CD8-positive, alpha-beta memory T cell (primary cell): ENCODE data around the gene GJB5. TPM values are rescaled to one million over a fixed set of nuclear protein-coding genes. Genes with fewer than 3 reads are reported as not detected.

Experiments used
- CTCF ChIA-PET: fragments of 350-600 bp; sonication (Branson Sonifier 250); formaldehyde crosslinking; loops from one replicate; lab custom pipeline; 2021; ENCODE audit warnings: antibody characterized with exemption; lab: Charles Lee
- POLR2A ChIA-PET: fragments of 350-600 bp; sonication (Branson Sonifier 250); formaldehyde crosslinking; loops from one replicate; lab custom pipeline; 2021; ENCODE audit warnings: antibody characterized with exemption; lab: Charles Lee
- DNase-seq, 5 donors: peaks; one replicate each; pipeline versions ENCODE4 v3.0.0 to v3.0.0-alpha.2; 2020 to 2022; ENCODE audit warnings: mixed read lengths in 1 of 5
- H3K27ac ChIP-seq: one replicate; pipeline ENCODE4 v1.7.0; 2013; ENCODE audit warnings: low read depth, mild to moderate bottlenecking, low read length, moderate library complexity
- H3K27me3 ChIP-seq: 2 replicates; pipeline ENCODE4 v1.7.0; 2013; ENCODE audit warnings: low read length, mild to moderate bottlenecking; ENCODE audit not compliant: insufficient read depth, poor library complexity, severe bottlenecking
- H3K36me3 ChIP-seq: 2 replicates; pipeline ENCODE4 v1.7.0; 2013; ENCODE audit warnings: mild to moderate bottlenecking, low read length, moderate library complexity; ENCODE audit not compliant: insufficient read depth
- H3K4me1 ChIP-seq: 2 replicates; pipeline ENCODE4 v1.7.0; 2013; ENCODE audit warnings: mild to moderate bottlenecking, low read length, moderate library complexity; ENCODE audit not compliant: insufficient read depth
- H3K4me3 ChIP-seq: 2 replicates; pipeline ENCODE4 v1.7.0; 2013; ENCODE audit warnings: mild to moderate bottlenecking, low read length
- H3K9me3 ChIP-seq: 2 replicates; pipeline ENCODE4 v1.7.0; 2013; ENCODE audit warnings: mild to moderate bottlenecking, low read length
- H3K27ac Mint-ChIP-seq, 8 donors: one replicate each; pipeline ENCODE4 v1.8.0; 2020 to 2021; ENCODE audit warnings: mixed read lengths in 8 of 8, mild to moderate bottlenecking in 6 of 8, inconsistent platforms in 3 of 8, moderate library complexity in 3 of 8
- H3K27me3 Mint-ChIP-seq, 2 donors: one replicate each; pipeline ENCODE4 v1.8.0; 2020 to 2021; ENCODE audit warnings: mixed read lengths in 2 of 2, mild to moderate bottlenecking in 1 of 2, moderate library complexity in 1 of 2
- H3K36me3 Mint-ChIP-seq, 3 donors: one replicate each; pipeline ENCODE4 v1.8.0; 2020 to 2021; ENCODE audit warnings: mixed read lengths in 3 of 3, inconsistent platforms in 1 of 3, mild to moderate bottlenecking in 1 of 3
- H3K4me1 Mint-ChIP-seq, 3 donors: one replicate each; pipeline ENCODE4 v1.8.0; 2020 to 2021; ENCODE audit warnings: mixed read lengths in 3 of 3, inconsistent platforms in 1 of 3, mild to moderate bottlenecking in 1 of 3
- H3K4me3 Mint-ChIP-seq, 7 donors: one replicate each; pipeline ENCODE4 v1.8.0; 2020 to 2021; ENCODE audit warnings: mixed read lengths in 7 of 7, mild to moderate bottlenecking in 6 of 7, moderate library complexity in 4 of 7, inconsistent platforms in 2 of 7
- H3K9me3 Mint-ChIP-seq, 5 donors: one replicate each; pipeline ENCODE4 v1.8.0; 2020 to 2022; ENCODE audit warnings: mixed read lengths in 5 of 5, mild to moderate bottlenecking in 3 of 5, moderate library complexity in 2 of 5, inconsistent platforms in 1 of 5
- polyA plus RNA-seq: library from polyadenylated mRNA; unstranded; fragments of 300-500 nt; fragmentation: Illumina TruSeq; gene quantifications from one replicate; pipeline ENCODE4 v1.2.3, GENCODE V29; 2021
- total RNA-seq, 2 experiments: library from RNA; stranded (reverse); gene quantifications; one replicate each; pipeline ENCODE4 v1.2.3, GENCODE V29; 2021

GJB5 gene
- total and polyA plus RNA-seq, 3 experiments from 2014 or later: not detected

- CTCF ChIA-PET: no interaction called here
- Mint-ChIP-seq H3K36me3 (no peaks in the 10 kb centered on the region), H3K4me1 (peaks cover 0 to 6% (median 4%) of the 10 kb centered on the region in 3 donors), H3K27me3 (peaks cover 20 to 60% of the 10 kb centered on the region in 2 donors), H3K4me3 (no peak overlapping the region), H3K9me3 (no peaks in the 10 kb centered on the region), H3K27ac (no peak overlapping the region)
- H3K27me3 ChIP-seq: peaks cover 23% of the 10 kb centered on the region
- no peaks in the 10 kb centered on the region for H3K36me3 ChIP-seq
- POLR2A ChIA-PET: no interaction called here
- no peak overlapping the region for H3K27ac ChIP-seq
- no peak overlapping the region for H3K4me3 ChIP-seq
- DNase-seq: no peak
- no peaks in the 10 kb centered on the region for H3K9me3 ChIP-seq
- H3K4me1 ChIP-seq: no peaks in the 10 kb centered on the region
Observed at GRCh38 chr1:34779962-34780361, 25.1 kb downstream of the GJB5 start.

GRCh38 chr1:34780528-34780927 lies 25.7 kb downstream of the GJB5 start:
- no peak overlapping the region for H3K27ac Mint-ChIP-seq
- H3K4me1 Mint-ChIP-seq: peaks cover 0 to 6% (median 4%) of the 10 kb centered on the region in 3 donors
- Histone ChIP-seq H3K9me3 (no peaks in the 10 kb centered on the region), H3K4me3 (no peak overlapping the region), H3K36me3 (no peaks in the 10 kb centered on the region), H3K27ac (no peak overlapping the region), H3K4me1 (no peaks in the 10 kb centered on the region), H3K27me3 (peaks cover 23% of the 10 kb centered on the region)
- H3K9me3 Mint-ChIP-seq: no peaks in the 10 kb centered on the region
- ChIA-PET CTCF (no interaction called here), POLR2A (no interaction called here)
- DNase-seq: no peak
- H3K27me3 Mint-ChIP-seq: peaks cover 20 to 63% of the 10 kb centered on the region in 2 donors
- no peaks in the 10 kb centered on the region for H3K36me3 Mint-ChIP-seq
- H3K4me3 Mint-ChIP-seq: no peak overlapping the region

GRCh38 chr1:34781071-34781843 lies 26.4 kb downstream of the GJB5 start, which contains the start of gene GJB3:
GJB3 (plus strand) TSS chr1:34781214; CDS start chr1:34784763, 3,549 bp downstream.
- ChIA-PET CTCF (no interaction called here), POLR2A (no interaction called here)
- H3K4me1 ChIP-seq: no peaks in the 10 kb centered on the region
- Mint-ChIP-seq H3K27ac (no peak within 1 kb of the TSS), H3K27me3 (peaks cover 22 to 63% of the 10 kb centered on the region in 2 donors), H3K4me3 (peak within 1 kb of the TSS in 4 of 7 donors; percentile 11 to 35 (median 24)), H3K4me1 (peaks cover 0 to 6% (median 4%) of the 10 kb centered on the region in 3 donors), H3K36me3 (no peaks in the 10 kb centered on the region), H3K9me3 (no peaks in the 10 kb centered on the region)
- no peak within 1 kb of the TSS for H3K4me3 ChIP-seq
- no peaks in the 10 kb centered on the region for H3K36me3 ChIP-seq
- no peak for DNase-seq
- no peak within 1 kb of the TSS for H3K27ac ChIP-seq
- no peaks in the 10 kb centered on the region for H3K9me3 ChIP-seq
- H3K27me3 ChIP-seq: peaks cover 23% of the 10 kb centered on the region

- no peaks in the 10 kb centered on the region for H3K36me3 ChIP-seq
- H3K4me1 ChIP-seq: no peaks in the 10 kb centered on the region
- H3K27me3 ChIP-seq: peaks cover 23% of the 10 kb centered on the region
- H3K27ac ChIP-seq: no peak overlapping the region
- ChIA-PET CTCF (no interaction called here), POLR2A (no interaction called here)
- H3K36me3 Mint-ChIP-seq: no peaks in the 10 kb centered on the region
- H3K27ac Mint-ChIP-seq: no peak overlapping the region
- peaks cover 28 to 67% of the 10 kb centered on the region in 2 donors for H3K27me3 Mint-ChIP-seq
- H3K4me3 Mint-ChIP-seq: peak overlapping the region in 3 of 7 donors; percentile 11 to 20 (median 12)
- H3K9me3 ChIP-seq: no peaks in the 10 kb centered on the region
- DNase-seq: no peak
- H3K9me3 Mint-ChIP-seq: no peaks in the 10 kb centered on the region
- H3K4me1 Mint-ChIP-seq: peaks cover 4 to 8% (median 6%) of the 10 kb centered on the region in 3 donors
- no peak overlapping the region for H3K4me3 ChIP-seq
Observed at GRCh38 chr1:34781844-34782391, 27.1 kb downstream of the GJB5 start.

- no peak overlapping the region for H3K4me3 ChIP-seq
- H3K27me3 ChIP-seq: peaks cover 23% of the 10 kb centered on the region
- ChIA-PET CTCF (no interaction called here), POLR2A (no interaction called here)
- no peak overlapping the region for H3K27ac ChIP-seq
- H3K9me3 Mint-ChIP-seq: no peaks in the 10 kb centered on the region
- no peak for DNase-seq
- no peaks in the 10 kb centered on the region for H3K4me1 ChIP-seq
- H3K36me3 ChIP-seq: no peaks in the 10 kb centered on the region
- peaks cover 0 to 2% (median 0%) of the 10 kb centered on the region in 3 donors for H3K36me3 Mint-ChIP-seq
- no peak overlapping the region for H3K27ac Mint-ChIP-seq
- H3K4me3 Mint-ChIP-seq: no peak overlapping the region
- H3K4me1 Mint-ChIP-seq: peaks cover 4 to 8% (median 6%) of the 10 kb centered on the region in 3 donors
- no peaks in the 10 kb centered on the region for H3K9me3 ChIP-seq
- H3K27me3 Mint-ChIP-seq: peaks cover 30 to 50% of the 10 kb centered on the region in 2 donors
Observed at GRCh38 chr1:34784751-34785221, 29.9 kb downstream of the GJB5 start.

- no peak overlapping the region for H3K4me3 Mint-ChIP-seq
- Histone ChIP-seq H3K36me3 (no peaks in the 10 kb centered on the region), H3K27me3 (peaks cover 21% of the 10 kb centered on the region), H3K27ac (no peak overlapping the region), H3K4me1 (no peaks in the 10 kb centered on the region), H3K9me3 (no peaks in the 10 kb centered on the region), H3K4me3 (no peak overlapping the region)
- peaks cover 0 to 2% (median 0%) of the 10 kb centered on the region in 3 donors for H3K36me3 Mint-ChIP-seq
- H3K27me3 Mint-ChIP-seq: peaks cover 33 to 48% of the 10 kb centered on the region in 2 donors
- CTCF ChIA-PET: no interaction called here
- no peaks in the 10 kb centered on the region for H3K9me3 Mint-ChIP-seq
- H3K27ac Mint-ChIP-seq: no peak overlapping the region
- H3K4me1 Mint-ChIP-seq: peaks cover 4 to 8% (median 6%) of the 10 kb centered on the region in 3 donors
- POLR2A ChIA-PET: no interaction called here
- DNase-seq: no peak
Observed at GRCh38 chr1:34785231-34785874, 30.5 kb downstream of the GJB5 start.

- Mint-ChIP-seq H3K27ac (no peak overlapping the region), H3K4me3 (no peak overlapping the region), H3K36me3 (peaks cover 0 to 2% (median 0%) of the 10 kb centered on the region in 3 donors), H3K9me3 (no peaks in the 10 kb centered on the region), H3K4me1 (peaks cover 3 to 8% (median 4%) of the 10 kb centered on the region in 3 donors), H3K27me3 (peaks cover 36 to 49% of the 10 kb centered on the region in 2 donors)
- Histone ChIP-seq H3K36me3 (no peaks in the 10 kb centered on the region), H3K9me3 (no peaks in the 10 kb centered on the region), H3K27ac (no peak overlapping the region), H3K4me3 (no peak overlapping the region), H3K4me1 (no peaks in the 10 kb centered on the region), H3K27me3 (peaks cover 18% of the 10 kb centered on the region)
- CTCF ChIA-PET: interaction anchor here (0.9 to 1.4 kb wide), 2 partner anchors 67 to 80 kb away, joined by 3 to 5 read pairs; no protein-coding TSS in a partner anchor
- DNase-seq: no peak
- POLR2A ChIA-PET: no interaction called here
Observed at GRCh38 chr1:34785875-34786470, 31.1 kb downstream of the GJB5 start.
